Frontal cortex (tissue), 4 donors: ENCODE measurements around the gene KRTAP10-2. TPM values are rescaled to one million over a fixed set of nuclear protein-coding genes. Genes with fewer than 3 reads are reported as not detected.

Experiments used
- DNase-seq, 2 donors: peaks; one replicate each; pipeline ENCODE4 v3.0.0; 2012; ENCODE audit warnings: low spot score in 2 of 2
- FAIRE-seq: peaks from 2 replicates; lab custom pipeline; 2012; peaks lifted over from hg19 to GRCh38; lab: Jason Lieb, UNC
- total RNA-seq: library from RNA; depleted of rRNA; stranded (reverse); fragments of >200 nt; gene quantifications from one replicate; pipeline ENCODE4 v1.2.3, GENCODE V29; 2014
- donor health status: control.
- donor health status: control.
- donor health status: control.

The KRTAP10-2 gene
- total RNA-seq, 1 donor from 2014 or later: not detected

DNA sequence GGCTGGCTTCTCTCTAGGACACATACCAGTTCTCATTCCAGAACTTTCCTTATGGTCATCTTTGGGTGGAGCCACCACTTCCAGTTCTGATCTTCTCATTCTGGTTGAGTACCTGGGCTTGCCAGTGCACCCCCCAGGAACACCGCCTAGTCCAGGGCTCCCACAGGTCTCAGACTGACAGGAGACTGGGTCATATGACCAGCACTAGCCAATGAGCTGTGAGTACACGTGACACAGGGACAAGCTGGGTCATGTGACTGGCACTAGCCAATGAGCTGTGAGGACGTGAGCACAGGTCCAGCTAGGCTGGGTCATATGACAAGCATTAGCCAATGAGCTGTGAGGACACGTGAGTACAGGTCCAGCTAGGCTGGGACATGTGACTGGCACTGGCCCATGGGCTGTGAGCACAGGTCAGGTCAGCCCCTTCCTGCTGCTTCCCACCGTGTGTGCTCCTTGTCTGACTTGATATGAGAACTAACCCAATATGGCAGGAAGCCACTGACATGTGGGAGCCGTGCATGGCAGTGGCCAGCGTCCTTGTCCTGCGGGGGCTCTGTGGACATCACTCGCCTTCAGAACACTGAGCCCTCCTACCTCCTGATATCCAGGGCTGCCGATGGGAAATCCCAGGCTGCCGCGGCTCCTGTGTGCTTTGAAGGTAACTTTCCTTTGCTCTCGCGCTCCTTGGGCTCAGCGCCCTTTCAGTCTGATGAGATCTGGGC, 34.0 kb downstream of the KRTAP10-2 start:
- DNase-seq (no peak), FAIRE-seq (no peak)

DNA sequence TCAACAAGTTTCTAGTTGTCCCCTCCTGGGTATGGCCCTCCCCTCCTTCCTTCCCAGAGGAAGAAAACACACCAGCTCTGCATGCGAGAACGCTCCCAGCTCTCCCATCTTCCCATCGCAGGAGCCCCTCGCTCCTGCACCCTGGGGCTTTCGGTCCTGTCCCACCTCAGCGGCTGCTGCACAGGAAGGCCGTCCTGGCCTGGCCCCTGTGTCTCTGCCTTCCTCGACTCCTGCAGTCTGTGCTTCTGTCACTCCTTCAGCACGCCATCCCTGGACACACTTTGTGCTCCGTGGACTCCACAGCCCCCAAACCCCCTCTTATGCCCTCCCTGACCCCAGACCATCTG, 34.5 kb downstream of the KRTAP10-2 start:
- FAIRE-seq (no peak), DNase-seq (no peak)

DNA sequence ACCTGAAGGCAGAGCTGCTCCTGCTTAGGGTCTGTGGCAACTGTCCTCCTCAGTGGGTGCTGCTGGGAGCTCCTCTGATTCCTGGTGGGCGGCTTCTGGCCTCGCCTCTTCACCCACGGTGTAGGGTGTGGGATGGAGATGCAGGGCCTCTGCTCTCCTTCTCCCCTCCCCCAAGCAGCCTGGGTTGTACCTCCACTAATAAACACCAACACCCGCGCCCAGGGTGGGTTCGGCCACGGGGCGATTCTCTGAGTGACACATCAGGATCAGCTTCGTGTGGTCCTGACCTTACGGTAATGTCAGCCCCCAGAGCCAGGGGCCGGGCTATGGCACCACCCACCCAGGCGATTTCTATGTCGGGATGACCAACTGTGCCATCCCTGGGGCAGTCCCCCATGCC, 35.0 kb downstream of the KRTAP10-2 start:
- no peak for DNase-seq
- no peak for FAIRE-seq

DNA sequence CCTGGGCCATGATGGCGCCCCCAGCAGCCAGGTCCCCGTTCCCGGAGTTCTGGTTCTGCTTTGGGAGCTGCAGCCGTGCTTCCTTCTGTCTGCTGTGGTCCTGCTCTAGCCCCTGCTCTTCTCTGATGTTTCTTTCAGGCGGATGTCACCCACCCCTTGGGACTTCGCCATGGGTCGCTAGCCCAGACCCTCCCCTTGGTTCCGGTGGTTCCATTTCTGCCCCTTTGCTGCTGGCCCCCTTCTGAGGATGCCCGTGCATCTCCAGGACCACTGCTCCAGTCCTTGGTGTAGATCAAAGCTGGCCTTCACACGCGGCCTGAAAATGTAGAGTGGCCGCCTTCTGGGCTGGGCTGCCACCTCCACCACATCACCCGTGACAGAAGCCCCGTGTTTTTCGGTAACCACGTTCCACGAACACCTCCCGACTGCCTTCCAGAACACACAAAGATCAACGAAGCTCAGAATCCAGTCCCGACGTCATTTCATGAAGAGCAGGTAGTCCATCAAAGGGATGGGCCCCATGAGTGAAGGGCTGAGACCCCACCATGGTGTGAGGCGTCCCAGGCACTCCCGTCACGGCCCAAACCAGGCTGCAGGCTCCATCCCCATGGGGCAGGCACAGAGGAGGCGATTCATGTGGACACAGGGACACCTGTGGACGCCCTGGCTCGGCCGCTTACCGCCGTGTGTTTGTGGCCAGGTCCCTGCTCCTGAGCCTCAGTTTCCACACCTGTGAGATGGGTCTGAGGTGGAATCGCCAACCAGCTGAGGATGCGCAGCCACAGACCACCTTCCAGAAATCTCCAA, 35.7 kb downstream of the KRTAP10-2 start:
- DNase-seq (no peak), FAIRE-seq (no peak)

DNA sequence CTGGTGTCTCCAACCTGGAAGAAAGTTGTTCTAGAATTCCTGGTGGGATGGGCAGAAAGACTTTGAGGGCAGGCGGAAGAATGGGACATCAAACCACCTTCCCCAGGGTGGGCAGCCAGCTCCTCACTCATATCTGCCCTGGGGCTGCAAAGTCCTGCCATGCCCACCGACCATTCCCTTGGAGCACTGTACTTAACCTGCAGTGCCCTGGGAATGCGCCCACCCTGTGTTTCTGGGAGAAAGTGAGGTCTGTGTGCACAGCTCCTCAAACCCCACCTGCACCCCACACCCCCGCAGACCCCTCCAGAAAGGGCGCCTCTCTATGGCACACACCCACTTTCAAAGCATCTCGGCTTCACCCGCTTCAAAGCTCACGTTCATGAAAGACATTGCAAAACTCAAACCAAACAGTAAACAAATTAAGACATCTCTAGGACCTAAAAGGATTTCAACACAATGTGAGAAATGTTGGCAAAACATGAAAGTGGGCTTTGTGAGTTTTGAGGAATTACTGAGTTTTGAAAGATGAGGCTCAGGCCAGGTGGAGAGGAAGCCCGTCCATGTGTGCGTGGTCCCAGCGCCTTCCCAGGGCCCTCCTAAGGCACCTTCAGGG, 36.5 kb downstream of the KRTAP10-2 start:
- DNase-seq: no peak
- FAIRE-seq: no peak

DNA sequence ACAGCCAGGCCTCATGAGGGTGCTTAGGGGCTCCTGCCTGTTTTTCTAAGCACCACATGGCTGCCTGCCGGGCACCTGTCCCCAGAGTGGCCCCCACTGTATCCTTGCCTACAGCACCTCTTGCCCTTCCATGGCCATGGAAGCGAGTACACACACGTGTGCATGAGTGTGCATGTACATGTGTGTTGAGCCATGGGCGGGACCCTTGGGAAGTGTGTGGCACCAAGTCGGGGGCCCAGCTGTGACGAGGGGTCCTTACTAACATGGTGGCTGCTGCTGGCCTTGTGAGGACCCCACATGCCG, 37.1 kb downstream of the KRTAP10-2 start:
- DNase-seq (no peak), FAIRE-seq (no peak)

DNA sequence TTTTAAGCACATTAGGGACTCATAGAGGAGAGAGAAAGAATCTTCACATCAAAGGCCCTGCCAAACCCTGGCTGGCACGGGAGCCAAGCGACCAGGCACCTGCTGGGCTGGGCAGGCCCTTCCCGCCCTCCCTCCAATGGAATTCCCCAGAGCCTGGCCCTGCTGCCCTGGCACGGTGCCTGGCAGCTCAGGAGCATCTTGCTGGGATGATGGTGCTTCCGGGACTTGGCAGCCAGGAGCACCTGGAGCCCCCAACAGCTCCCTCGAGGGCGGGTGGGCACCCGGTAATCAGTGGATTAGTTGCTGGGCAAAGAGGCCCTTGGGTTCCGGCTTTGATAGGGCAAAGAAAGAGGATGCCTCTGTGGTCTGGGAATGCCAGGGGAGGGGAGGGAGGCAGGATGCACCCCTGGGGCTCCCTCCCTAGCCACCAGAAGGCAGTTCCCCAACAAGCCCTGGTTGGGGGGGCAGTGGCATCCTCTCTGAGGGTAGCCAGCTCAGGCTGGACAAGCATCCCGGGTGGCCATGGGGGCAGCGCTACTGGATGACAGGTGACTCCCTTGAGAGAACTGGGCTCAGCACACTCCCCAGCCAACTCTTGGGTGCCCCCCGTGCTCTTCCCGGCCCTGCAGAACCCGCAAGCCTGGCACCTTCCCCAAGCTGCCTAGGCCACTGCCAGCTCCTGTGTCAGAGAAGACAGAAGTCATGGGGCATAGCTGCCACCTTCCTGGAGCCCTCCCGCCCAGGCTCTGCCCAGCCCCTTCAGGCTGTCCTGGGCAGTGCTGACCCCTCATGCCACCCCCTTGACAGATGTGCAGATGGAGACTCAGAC, 37.7 kb downstream of the KRTAP10-2 start:
- no peak for FAIRE-seq
- DNase-seq: no peak

DNA sequence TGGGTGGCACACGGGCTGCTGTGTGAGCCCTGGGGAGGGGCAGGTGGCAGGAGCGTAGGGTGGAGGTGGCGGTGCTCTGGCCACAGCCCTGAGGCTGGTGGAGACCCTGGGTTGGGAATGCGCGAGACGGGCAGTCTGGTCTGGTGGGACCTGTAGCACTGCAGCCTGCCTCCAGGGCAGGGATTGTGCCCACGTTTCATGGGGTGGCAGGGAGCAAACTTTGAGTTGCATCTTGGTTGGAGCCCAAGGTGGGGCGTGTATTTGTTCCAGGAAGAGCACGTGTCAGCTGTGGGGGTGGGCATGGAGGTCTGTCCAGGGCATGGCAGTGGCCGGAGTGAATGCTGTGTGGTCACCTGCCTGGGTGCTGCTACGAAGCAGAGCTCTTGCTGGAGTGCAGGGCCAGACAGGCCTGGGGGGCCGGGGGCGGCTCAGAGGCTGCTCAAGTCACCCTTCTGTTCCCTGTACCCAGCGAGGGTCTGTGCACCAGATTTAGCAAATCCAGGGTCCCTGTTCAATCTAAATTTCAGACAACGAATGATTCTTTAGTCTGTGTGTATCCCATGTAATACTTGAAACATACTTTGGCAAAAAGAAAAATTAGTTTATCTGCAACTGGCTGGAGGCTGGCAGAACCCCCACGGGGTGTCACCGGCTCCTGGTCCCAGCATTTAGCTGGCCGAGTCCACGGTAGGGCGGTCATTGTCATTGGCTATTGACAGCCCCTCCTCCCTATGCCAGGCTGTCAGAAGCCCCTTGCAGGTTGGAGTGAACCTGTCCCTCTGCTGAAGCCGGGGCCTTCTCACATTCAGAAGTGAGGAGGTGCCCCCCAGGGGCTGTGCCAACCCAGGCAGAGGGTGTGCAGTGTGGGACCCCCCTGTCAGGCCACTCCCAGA, 38.6 kb downstream of the KRTAP10-2 start:
- no peak for DNase-seq
- FAIRE-seq: no peak

DNA sequence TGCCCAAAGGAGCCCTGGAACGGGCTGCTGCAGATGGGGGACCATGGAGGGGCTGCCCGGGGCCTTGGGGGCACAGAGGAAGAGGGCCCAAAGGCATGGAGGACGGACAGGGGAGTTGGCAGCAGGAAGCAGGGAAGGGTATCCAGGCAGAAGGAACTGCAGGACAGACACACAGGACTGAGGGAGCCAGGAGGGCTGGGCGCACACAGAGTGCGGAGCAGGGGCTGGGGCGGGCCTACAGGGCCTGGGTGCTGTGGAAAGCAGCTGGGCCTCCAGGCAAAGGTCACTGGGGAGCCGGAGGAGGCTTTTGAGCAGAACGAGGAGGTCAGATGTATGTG, 39.4 kb downstream of the KRTAP10-2 start:
- FAIRE-seq (no peak), DNase-seq (no peak)

DNA sequence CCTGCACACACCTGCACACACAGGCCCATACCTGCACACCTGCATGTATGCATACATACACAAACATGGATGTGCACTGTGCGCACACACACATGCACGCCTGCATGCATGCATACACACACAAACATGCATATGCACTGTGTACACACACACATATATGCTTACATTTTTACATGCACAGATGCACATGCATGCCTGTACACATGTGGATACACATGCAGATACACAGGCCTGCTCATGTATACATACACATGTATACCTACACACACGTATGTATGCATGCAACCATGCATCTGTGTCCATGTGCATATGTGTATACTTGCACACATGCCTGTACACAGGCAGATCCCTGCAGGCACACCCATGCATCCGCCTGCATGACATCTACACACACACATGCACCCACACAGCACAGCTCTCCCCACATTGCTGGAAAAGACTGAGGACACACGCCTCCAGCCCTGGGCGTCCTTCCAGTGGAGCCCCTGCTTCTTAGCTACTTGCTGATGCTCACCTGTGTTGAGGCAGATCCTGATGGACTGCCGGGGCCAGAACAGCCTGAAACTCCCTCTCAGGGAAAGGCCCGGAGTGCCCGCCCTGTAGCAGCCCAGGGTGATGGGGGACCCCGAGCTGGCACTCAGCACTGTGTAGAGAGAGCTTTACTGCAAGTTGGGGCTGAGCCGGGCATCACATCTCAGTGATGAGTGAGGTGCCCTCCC, 39.9 kb downstream of the KRTAP10-2 start:
- DNase-seq: no peak
- no peak for FAIRE-seq

DNA sequence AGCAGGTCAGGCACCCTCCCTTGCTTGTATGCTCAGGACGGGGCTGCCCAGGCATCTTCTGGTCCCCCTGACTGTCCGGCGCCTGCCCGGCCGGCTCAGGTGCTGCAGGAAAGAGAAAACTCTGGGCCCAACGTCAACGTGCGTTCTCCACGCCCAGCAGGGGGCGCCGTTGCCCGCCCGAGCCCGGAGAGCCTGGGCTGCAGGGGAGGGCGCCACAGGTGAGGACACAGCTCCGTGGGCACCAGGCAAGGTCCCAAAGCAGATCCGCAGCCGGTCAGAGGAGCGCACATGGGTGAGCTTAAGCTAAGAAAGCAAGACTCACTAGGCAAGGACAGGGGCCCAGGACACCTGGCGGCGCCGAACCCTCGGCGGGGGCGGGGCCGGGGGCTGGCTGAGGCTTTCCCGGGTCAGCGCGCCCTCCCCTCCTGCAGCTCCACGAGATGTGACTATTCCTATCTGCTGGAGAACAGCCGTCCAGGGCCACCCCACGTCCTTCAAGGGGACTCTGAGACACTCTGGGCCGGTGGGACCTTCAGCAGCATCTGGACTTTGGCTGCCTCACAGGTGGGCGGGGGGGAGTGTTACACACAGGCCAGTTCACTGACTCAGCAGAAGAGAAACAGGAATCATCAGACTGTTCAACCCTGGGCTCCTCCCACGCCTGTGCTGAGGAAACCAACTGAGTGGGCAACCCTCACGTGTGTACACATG, 40.6 kb downstream of the KRTAP10-2 start:
- peak; percentile 57 to 67 for DNase-seq
- no peak for FAIRE-seq

DNA sequence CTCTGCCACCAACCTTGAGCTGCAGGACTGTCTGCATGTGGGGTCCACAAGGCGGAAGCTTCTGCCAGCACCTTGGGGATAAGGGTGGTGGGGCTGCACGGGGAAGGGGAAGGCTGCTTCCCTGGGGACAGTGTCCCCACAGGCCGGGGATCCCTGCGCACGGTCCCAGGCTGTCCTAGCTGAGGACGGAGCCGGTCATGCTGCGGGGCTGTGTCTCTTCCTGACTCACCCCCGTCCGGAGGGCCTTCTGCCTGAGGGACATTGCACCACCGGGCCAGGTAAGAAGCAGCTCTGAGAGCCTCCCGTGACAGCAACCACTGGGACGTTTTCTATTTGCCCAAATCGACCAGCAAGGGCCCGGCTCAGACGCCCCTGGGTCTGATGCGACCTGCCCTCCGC, 41.2 kb downstream of the KRTAP10-2 start:
- FAIRE-seq (no peak), DNase-seq (no peak)

DNA sequence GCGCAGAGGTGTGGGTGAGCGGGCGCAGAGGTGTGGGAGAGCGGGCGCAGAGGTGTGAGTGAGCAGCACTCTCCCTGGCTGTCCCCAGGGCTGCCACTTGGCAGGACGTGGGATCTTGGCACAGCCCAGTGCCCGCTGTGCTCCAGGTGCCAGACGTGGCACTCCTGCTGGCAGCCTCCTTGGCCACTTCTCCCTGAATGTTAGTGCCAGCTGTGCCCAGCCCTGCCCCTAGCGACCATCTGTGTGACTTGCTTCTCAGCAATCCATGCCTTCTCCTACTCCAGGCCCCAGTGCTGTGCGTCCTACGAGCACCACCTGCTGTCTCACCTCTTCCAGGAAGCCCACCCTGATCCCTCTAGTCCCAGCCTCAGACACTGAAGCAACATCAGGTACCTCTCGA, 41.8 kb downstream of the KRTAP10-2 start:
- FAIRE-seq: no peak
- peak in 1 of 2 donors; percentile 53 for DNase-seq

DNA sequence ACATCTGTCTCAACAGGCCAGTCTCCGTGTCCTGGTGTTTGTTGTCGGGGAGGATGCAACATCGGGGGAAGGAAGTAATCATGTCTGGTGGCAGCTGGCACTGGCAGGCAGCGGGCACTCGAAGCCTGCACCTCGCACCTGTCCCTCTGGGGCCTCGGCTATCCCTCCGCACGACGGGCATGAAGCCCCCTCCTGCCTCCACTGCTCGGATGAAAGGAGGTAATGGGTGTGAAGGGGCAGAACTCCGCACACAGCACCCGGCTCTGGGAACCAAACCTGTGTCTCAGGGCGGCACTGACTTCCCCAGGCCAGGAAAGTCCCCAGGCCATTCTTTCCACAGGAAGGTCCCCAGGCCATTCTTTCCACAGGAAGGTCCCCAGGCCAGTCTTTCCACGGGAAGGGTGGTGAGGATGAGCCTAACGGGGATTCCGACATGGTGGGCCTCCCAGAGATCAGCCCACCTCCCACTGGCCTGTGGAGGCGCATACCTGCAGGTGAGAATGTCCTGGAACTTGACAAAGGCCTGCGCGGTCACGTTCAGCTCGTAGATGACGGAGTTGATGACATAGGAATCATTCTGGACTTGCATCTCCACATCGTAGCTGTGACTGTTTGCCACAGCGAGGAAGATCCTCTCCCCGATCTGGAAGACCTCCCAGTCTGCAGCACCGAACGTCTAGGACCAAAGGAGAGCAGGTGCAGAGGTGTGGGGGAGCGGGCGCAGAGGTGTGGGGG, 42.4 kb downstream of the KRTAP10-2 start:
- no peak for DNase-seq
- no peak for FAIRE-seq

DNA sequence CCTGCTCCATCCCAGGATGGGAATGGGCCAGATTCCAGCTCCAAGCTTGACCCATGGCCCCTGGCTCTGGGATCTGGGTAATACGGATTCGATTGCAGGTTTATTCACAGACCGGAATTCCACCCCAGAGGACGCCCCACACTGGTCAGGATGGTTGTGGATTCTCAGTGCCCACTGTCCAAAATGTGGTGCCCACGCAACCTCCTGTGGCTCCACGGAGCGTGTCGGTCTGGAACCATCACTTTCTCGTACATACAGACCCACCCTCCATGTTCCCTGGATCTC, 42.9 kb downstream of the KRTAP10-2 start:
- DNase-seq (no peak), FAIRE-seq (no peak)

DNA sequence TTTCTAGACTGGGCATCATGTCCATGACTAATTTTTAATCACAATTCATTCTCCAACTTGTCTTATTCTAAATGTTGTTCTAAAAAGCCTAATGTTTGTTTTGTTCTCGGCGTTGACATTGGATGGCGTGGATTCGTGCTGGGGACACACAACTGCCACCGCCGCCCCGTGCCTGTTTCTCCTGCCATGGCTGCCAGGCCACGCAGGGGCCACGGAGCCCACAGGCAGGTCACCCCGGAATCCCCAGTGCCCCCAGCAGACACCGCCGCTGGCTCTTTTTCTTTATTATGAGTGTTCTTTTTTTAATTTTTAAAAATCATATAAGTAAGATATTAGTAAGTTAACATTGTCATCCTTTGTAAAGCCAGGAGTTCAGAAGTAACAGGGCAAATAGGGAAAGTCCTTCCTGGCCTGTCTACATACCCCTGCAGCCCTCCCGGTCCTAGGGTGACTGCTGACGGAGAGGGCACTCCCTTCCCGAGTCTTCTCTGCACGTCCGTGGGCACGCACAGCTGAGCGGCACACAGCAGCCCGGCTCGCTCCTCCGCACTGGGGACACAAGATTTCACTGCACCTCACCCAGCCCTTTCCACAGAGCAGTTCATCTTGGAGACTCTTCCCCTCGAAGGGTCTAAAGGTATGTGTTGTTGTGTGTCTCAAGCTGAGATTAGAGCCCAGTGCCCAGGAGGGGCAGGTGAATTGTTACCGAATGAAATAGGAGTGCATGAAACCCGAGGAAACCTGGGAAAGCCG, 43.5 kb downstream of the KRTAP10-2 start:
- no peak for DNase-seq

More for the DNA sequence above, 43.5 kb downstream of the KRTAP10-2 start:
- no peak for FAIRE-seq
